Midbrain (tissue), 1 donor: ENCODE measurements around the gene AQP6.

Experiments
- DNase-seq: peaks from one replicate; lab custom pipeline; 2025; lab: John Stamatoyannopoulos, UW

The AQP6 gene

GRCh38 chr12:49990273-49990672 is 17.5 kb downstream of the AQP6 start:
- no peak for DNase-seq

- no peak for DNase-seq
Measured at GRCh38 chr12:49998453-49998852, 25.7 kb downstream of the AQP6 start.

- no peak for DNase-seq
Measured at GRCh38 chr12:50003595-50003994, 30.8 kb downstream of the AQP6 start.

- no peak for DNase-seq
Measured at GRCh38 chr12:50004696-50005095, 31.9 kb downstream of the AQP6 start.

- DNase-seq: peak; percentile 64
Measured at GRCh38 chr12:50005175-50005574, 32.4 kb downstream of the AQP6 start.

- DNase-seq: peak; percentile 76
Measured at GRCh38 chr12:50006280-50006679, 33.5 kb downstream of the AQP6 start.

- DNase-seq: peak; percentile 54
Measured at GRCh38 chr12:50006754-50007442, 34.2 kb downstream of the AQP6 start.

GRCh38 chr12:50013361-50014147 is 40.8 kb downstream of the AQP6 start:
- peak; percentile 31 for DNase-seq

GRCh38 chr12:50014342-50014741 is 41.6 kb downstream of the AQP6 start:
- DNase-seq: no peak

GRCh38 chr12:50016501-50017475 is 44.0 kb downstream of the AQP6 start:
- peak; percentile 66 for DNase-seq

GRCh38 chr12:50017641-50018040 is 44.9 kb downstream of the AQP6 start:
- DNase-seq: no peak

GRCh38 chr12:50018154-50018553 is 45.4 kb downstream of the AQP6 start:
- no peak for DNase-seq

GRCh38 chr12:50018968-50019367 is 46.2 kb downstream of the AQP6 start:
- DNase-seq: no peak

- no peak for DNase-seq
Measured at GRCh38 chr12:50019524-50019923, 46.8 kb downstream of the AQP6 start.

GRCh38 chr12:50021031-50021430 is 48.3 kb downstream of the AQP6 start:
- no peak for DNase-seq

GRCh38 chr12:50022903-50023302 is 50.2 kb downstream of the AQP6 start:
- no peak for DNase-seq

- no peak for DNase-seq
Measured at GRCh38 chr12:50024227-50024626, 51.5 kb downstream of the AQP6 start.

GRCh38 chr12:50024805-50025186 is 52.0 kb downstream of the AQP6 start:
- no peak for DNase-seq

- peak; percentile 98 for DNase-seq
Measured at GRCh38 chr12:50025187-50026059, 52.7 kb downstream of the AQP6 start, which contains the start of gene RACGAP1. Gene RACGAP1, minus strand, starts transcription at chr12:50025494. Its CDS starts 8,779 bp downstream, at chr12:50016715.

GRCh38 chr12:50026691-50027090 is 53.9 kb downstream of the AQP6 start:
- DNase-seq: no peak
